HepG2 (cell line): ENCODE data around the gene PSMA7. TPM values are rescaled to one million over a fixed set of nuclear protein-coding genes. Genes with fewer than 3 reads are reported as not detected.

ENCODE experiments used
- ATAC-seq: fragments of 200-7000 bp; cut with Tn5 transposase; 3 replicates; pipeline ENCODE4 v1.9.1; 2020; ENCODE audit warnings: mild to moderate bottlenecking, moderate library complexity
- BruUV-seq: library from RNA; stranded (reverse); fragments of 400-500 nt; replicated peaks from 2 replicates; lab custom pipeline; 2021; lab: Mats Ljungman, UMichigan
- CTCF ChIA-PET: fragments of 300-600 bp; formaldehyde crosslinking; extraction: SDS; loops from one replicate; lab custom pipeline; 2021; ENCODE audit warnings: low total read pairs, inconsistent platforms, low intra/inter-chr PET ratio; lab: Yijun Ruan, JAX
- POLR2A ChIA-PET: fragments of 350-600 bp; sonication (Branson Sonifier 250); formaldehyde crosslinking; loops from one replicate; lab custom pipeline; 2020; ENCODE audit warnings: antibody characterized with exemption, inconsistent platforms; lab: Yijun Ruan, JAX
- DNase-seq: peaks from one replicate; pipeline ENCODE4 v3.0.0-alpha.2; 2015; ENCODE audit warnings: low spot score
- FAIRE-seq: peaks from 3 replicates; lab custom pipeline; 2011; peaks lifted over from hg19 to GRCh38; lab: Jason Lieb, UNC
- H2AFZ ChIP-seq: one replicate; pipeline ENCODE4 v1.6.1; 2011; ENCODE audit warnings: low read length, inconsistent platforms
- H3K27ac ChIP-seq: fragments of 300-600 bp; 3 replicates; pipeline ENCODE4 v1.8.0; 2011; ENCODE audit warnings: mixed run types, mild to moderate bottlenecking, mixed read lengths, low read length, inconsistent platforms; ENCODE audit not compliant: insufficient read depth; ENCODE audit errors: extremely low read length
- H3K27me3 ChIP-seq, 2 experiments: fragments of 200-600 bp in 1 of 2; 2 replicates in 1 of 2; 3 replicates in 1 of 2; pipeline versions ENCODE4 v1.6.0 to v1.8.0; 2011; ENCODE audit warnings: low read length in 2 of 2, mild to moderate bottlenecking in 2 of 2, moderate library complexity in 2 of 2, inconsistent platforms in 1 of 2; ENCODE audit not compliant: insufficient read depth in 2 of 2, control insufficient read depth in 1 of 2
- H3K36me3 ChIP-seq, 2 experiments: fragments of 200-600 bp in 1 of 2; replicated peaks in 1 of 2; 2 replicates in 1 of 2; 3 replicates in 1 of 2; pipeline versions ENCODE4 v1.5.1 to v1.8.0; 2011; ENCODE audit warnings: low read length in 2 of 2, inconsistent platforms in 1 of 2; ENCODE audit not compliant: insufficient read depth in 2 of 2, control insufficient read depth in 1 of 2
- H3K4me1 ChIP-seq: 2 replicates; pipeline ENCODE4 v1.5.1; 2012; ENCODE audit warnings: low read length, inconsistent platforms; ENCODE audit not compliant: insufficient read depth
- H3K4me2 ChIP-seq: 2 replicates; pipeline ENCODE4 v1.6.0; 2011; ENCODE audit warnings: low read depth, low read length, inconsistent platforms
- H3K4me3 ChIP-seq, 3 experiments: fragments of 200-600 bp in 1 of 3; sonication (generic), shearing (Covaris generic) in 1 of 3; replicated peaks in 1 of 3; 2 replicates each; pipeline ENCODE4 v1.5.1; 2011 to 2016; ENCODE audit warnings: low read length in 3 of 3, inconsistent platforms in 2 of 3, low read depth in 2 of 3, mild to moderate bottlenecking in 2 of 3, control low read depth in 1 of 3, mixed read lengths in 1 of 3; ENCODE audit not compliant: insufficient read depth in 1 of 3
- H3K79me2 ChIP-seq: one replicate; pipeline ENCODE4 v1.6.1; 2011; ENCODE audit warnings: low read length, inconsistent platforms; ENCODE audit not compliant: insufficient read depth
- H3K9ac ChIP-seq: 2 replicates; pipeline ENCODE4 v1.6.0; 2011; ENCODE audit warnings: mild to moderate bottlenecking, low read depth, low read length, inconsistent platforms; ENCODE audit not compliant: insufficient read depth
- H3K9me3 ChIP-seq: 2 replicates; pipeline ENCODE4 v1.5.1; 2012; ENCODE audit warnings: mild to moderate bottlenecking, low read length
- H4K20me1 ChIP-seq: 2 replicates; pipeline ENCODE4 v1.6.0; 2011; ENCODE audit warnings: inconsistent platforms, mild to moderate bottlenecking, low read length, moderate library complexity; ENCODE audit not compliant: insufficient read depth
- CHCHD3 ChIP-seq: sonication (generic); formaldehyde crosslinking; IDR thresholded peaks from 2 replicates; pipeline ENCODE4 v1.8.0; 2022; ENCODE audit warnings: mild to moderate bottlenecking, missing genetic modification reagents, moderate library complexity
- KLF9 ChIP-seq: IDR thresholded peaks from 2 replicates; pipeline ENCODE4 v1.6.1; 2016; ENCODE audit warnings: low read depth
- MXD4 ChIP-seq: IDR thresholded peaks from 2 replicates; pipeline ENCODE4 v1.6.1; 2016; ENCODE audit warnings: mild to moderate bottlenecking, missing biosample characterization, missing genetic modification reagents
- NR3C1 ChIP-seq: sonication (generic); formaldehyde crosslinking; IDR thresholded peaks from 2 replicates; pipeline ENCODE4 v1.4.0; 2020; ENCODE audit warnings: missing genetic modification reagents
- RNF2 ChIP-seq: fragments of 450-650 bp; conservative IDR thresholded peaks from 2 replicates; pipeline ENCODE4 v1.6.1; 2016; ENCODE audit warnings: low read depth
- ZNF30 ChIP-seq: sonication (generic); formaldehyde crosslinking; IDR thresholded peaks from 2 replicates; pipeline ENCODE4 v1.5.0; 2020; ENCODE audit warnings: mild to moderate bottlenecking, missing genetic modification reagents
- ZNF484 ChIP-seq: sonication (generic); formaldehyde crosslinking; IDR thresholded peaks from 2 replicates; pipeline ENCODE4 v1.5.1; 2020; ENCODE audit warnings: mild to moderate bottlenecking, low read depth, missing genetic modification reagents, borderline replicate concordance
- ZNF558 ChIP-seq: sonication (generic); formaldehyde crosslinking; IDR thresholded peaks from 2 replicates; pipeline ENCODE4 v1.9.0; 2022; ENCODE audit warnings: mild to moderate bottlenecking, missing genetic modification reagents, borderline replicate concordance
- ZNF83 ChIP-seq: sonication (generic); formaldehyde crosslinking; IDR thresholded peaks from 2 replicates; pipeline ENCODE4 v1.4.0; 2020; ENCODE audit warnings: missing genetic modification reagents, mild to moderate bottlenecking, borderline replicate concordance
- WGBS: methylation state at CpG from one replicate; pipeline ENCODE4 v1.1.6; 2017; ENCODE audit warnings: low lambda C conversion rate; 5-methylcytosine and 5-hydroxymethylcytosine counted together
- in situ Hi-C: cut with HindIII; loops from 2 replicates; pipeline ENCODE4 v1.10.0; 2017; ENCODE audit warnings: low pct_unique_long_range_greater_than_20kb; ENCODE audit not compliant: extremely low pct_ligation_motif_present
- intact Hi-C: fragments of 100-400 bp; cut with micrococcal nuclease; formaldehyde crosslinking; loops from one replicate; pipeline ENCODE4 v1.10.0; 2022; ENCODE audit not compliant: unreplicated experiment
- polyA plus RNA-seq, 8 experiments: library from polyadenylated mRNA; depleted of rRNA in 3 of 8; stranded (reverse) in 7 of 8; unstranded in 1 of 8; fragments of >200 nt; fragmentation: Illumina TruSeq in 4 of 8; extraction: Trizol in 4 of 8; gene quantifications; 2 replicates each; pipeline versions ENCODE4 v1.2.1 to v1.2.3, GENCODE V29; 2011 to 2016; ENCODE audit warnings: low read depth in 4 of 8, missing spikeins in 1 of 8, mixed read lengths in 1 of 8; ENCODE audit not compliant: insufficient read depth in 1 of 8
- total RNA-seq, 5 experiments: library from RNA; depleted of rRNA; stranded (reverse); fragments of >200 nt; fragmentation: Illumina TruSeq; extraction: Trizol; gene quantifications; 2 replicates each; pipeline ENCODE4 v1.2.3, GENCODE V29; 2016; ENCODE audit warnings: low read depth in 1 of 5
- TF ChIP-seq, protein P1 (sequence below): sonication (generic); formaldehyde crosslinking; IDR thresholded peaks from 2 replicates; pipeline ENCODE4 v1.5.1; 2020; ENCODE audit warnings: mild to moderate bottlenecking, missing genetic modification reagents, moderate library complexity
- TF ChIP-seq, protein P2 (sequence below): sonication (generic); formaldehyde crosslinking; IDR thresholded peaks from 2 replicates; pipeline ENCODE4 v1.4.0; 2020; ENCODE audit warnings: mild to moderate bottlenecking, low read depth, missing genetic modification reagents

Gene PSMA7
- total and polyA plus RNA-seq, 2 of the 13 experiments (the other 11 are each of a cell fraction or from before 2014, with no cell fraction given): 531 to 631 TPM

DNA sequence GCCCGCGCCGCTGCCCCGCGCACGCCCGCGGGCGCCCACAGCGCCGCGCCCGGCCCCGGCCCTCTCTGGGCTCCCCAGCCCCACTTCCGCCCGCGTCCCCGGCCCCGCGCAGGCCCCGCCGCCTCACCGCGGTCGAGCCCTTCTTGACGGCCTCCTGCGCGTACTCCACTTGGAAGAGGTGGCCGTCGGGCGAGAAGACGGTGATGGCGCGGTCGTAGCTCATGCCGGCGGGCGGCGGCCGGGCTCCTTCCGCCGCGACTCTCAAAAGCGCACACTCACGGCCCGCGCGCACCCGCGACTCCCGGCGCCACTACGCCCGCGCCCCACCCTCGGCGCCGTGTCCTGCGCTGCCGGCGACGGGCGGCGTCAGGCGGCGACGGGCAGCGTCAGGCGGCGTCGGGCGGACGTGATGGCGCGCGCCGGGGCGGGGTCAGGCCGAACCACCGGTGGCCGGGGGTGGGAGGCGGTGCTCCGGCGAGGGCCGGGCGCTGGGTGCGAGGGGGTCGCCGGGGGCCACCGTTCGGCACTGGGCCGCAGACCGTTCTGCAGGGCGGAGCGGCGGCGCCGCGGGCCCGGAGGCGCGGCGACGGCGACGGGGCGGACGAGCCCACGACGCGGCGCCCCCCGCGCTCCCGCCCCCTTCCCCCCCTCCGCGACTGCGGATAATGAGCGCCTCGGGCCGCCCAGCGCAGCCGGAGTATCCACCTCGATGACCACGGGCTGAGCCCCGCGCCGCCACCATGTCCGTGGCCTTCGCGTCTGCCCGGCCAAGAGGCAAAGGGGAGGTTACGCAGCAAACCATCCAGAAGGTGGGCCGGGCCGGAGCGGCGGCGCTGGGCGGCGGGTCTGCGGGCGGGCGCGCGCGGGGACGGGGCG is at the start of gene PSMA7, which contains the start of gene SS18L1 (continued):
- TF ChIP-seq RNF2: no peak
- TF ChIP-seq, protein P1, sequence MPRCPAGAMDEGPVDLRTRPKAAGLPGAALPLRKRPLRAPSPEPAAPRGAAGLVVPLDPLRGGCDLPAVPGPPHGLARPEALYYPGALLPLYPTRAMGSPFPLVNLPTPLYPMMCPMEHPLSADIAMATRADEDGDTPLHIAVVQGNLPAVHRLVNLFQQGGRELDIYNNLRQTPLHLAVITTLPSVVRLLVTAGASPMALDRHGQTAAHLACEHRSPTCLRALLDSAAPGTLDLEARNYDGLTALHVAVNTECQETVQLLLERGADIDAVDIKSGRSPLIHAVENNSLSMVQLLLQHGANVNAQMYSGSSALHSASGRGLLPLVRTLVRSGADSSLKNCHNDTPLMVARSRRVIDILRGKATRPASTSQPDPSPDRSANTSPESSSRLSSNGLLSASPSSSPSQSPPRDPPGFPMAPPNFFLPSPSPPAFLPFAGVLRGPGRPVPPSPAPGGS (CRISPR knock-in tag): peak; percentile 89
- TF ChIP-seq ZNF558 (CRISPR knock-in tag): peak; percentile 56; the same call in 1 of the 2 replicates
- TF ChIP-seq ZNF30 (CRISPR knock-in tag): no peak
- TF ChIP-seq NR3C1 (CRISPR knock-in tag): peak; percentile 60; the same call in 1 of the 2 replicates
- peak; percentile 92; the same call in 1 of the 2 replicates for TF ChIP-seq MXD4 (CRISPR knock-in tag)
- TF ChIP-seq, protein P2, sequence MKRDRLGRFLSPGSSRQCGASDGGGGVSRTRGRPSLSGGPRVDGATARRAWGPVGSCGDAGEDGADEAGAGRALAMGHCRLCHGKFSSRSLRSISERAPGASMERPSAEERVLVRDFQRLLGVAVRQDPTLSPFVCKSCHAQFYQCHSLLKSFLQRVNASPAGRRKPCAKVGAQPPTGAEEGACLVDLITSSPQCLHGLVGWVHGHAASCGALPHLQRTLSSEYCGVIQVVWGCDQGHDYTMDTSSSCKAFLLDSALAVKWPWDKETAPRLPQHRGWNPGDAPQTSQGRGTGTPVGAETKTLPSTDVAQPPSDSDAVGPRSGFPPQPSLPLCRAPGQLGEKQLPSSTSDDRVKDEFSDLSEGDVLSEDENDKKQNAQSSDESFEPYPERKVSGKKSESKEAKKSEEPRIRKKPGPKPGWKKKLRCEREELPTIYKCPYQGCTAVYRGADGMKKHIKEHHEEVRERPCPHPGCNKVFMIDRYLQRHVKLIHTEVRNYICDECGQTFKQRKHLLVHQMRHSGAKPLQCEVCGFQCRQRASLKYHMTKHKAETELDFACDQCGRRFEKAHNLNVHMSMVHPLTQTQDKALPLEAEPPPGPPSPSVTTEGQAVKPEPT (CRISPR knock-in tag): peak; percentile 41; the same call in 1 of the 2 replicates
- TF ChIP-seq, all 625 proteins: peak for 267

DNA sequence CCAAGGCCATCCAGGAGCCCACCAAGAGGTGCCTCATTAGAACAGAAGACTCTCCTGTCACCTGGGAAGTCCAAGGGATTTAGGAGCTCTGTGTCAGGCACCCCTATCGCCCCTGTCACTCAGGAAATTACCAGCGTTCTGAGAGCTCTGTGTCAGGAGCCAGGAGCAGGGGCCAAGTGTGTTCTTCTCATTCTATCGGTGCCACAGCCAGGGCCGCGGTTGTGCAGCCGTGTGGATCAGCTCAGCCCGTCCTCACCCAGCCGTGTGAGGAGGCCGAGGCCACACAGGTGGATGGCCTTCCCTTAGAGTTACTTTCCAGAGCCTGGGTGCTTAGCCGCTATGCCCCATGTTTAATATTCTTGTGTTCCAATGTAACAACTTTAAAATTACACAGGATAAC is 49.4 kb upstream of the PSMA7 start:
- no peaks in the 10 kb centered on the region for H4K20me1 ChIP-seq
- in situ Hi-C loops (no loop called here), intact Hi-C loops (no loop called here)
- ChIA-PET POLR2A (no interaction called here), CTCF (no interaction called here)
- peaks cover 24 to 46% of the 10 kb centered on the region in 2 experiments for H3K36me3 ChIP-seq
- ATAC-seq: no peak
- BruUV-seq: no TSS peak
- no peak for DNase-seq
- WGBS: 94% methylated on average over 10 of the region's 10 CpGs
- FAIRE-seq: no peak
- H3K9ac ChIP-seq: no peak overlapping the region
- no peak overlapping the region for H3K27ac ChIP-seq
- no peaks in the 10 kb centered on the region for H3K9me3 ChIP-seq
- H3K27me3 ChIP-seq: no peaks in the 10 kb centered on the region
- TF ChIP-seq CHCHD3 (no peak), ZNF484 (no peak), KLF9 (no peak), ZNF83 (CRISPR knock-in tag) (no peak)
- peaks cover 1% of the 10 kb centered on the region for H3K4me1 ChIP-seq
- no peak overlapping the region for H3K4me2 ChIP-seq
- peaks cover 27% of the 10 kb centered on the region for H3K79me2 ChIP-seq
- H3K4me3 ChIP-seq: no peak overlapping the region
- no peak overlapping the region for H2AFZ ChIP-seq
